Measurements from ENCODE around the gene OR51E2. TPM values are rescaled to one million over a fixed set of nuclear protein-coding genes. Genes with fewer than 3 reads are reported as not detected.

OR51E2 gene
- total and polyA plus RNA-seq, 2 donors (not counting 1 experiment from before 2014, with no cell fraction given) = not detected

GRCh38 chr11:4664183-4664582, 33.5 kb downstream of the OR51E2 start:
- POLR2A ChIA-PET = no interaction called here
- no peak overlapping the region for H3K4me3 ChIP-seq (ENCODE audit: control extremely low read depth in 1 of 5, extremely low read depth in 1 of 5, insufficient read depth in 1 of 5, low read depth in 2 of 5, low read length in 4 of 5)
- peaks cover 0 to 3% (median under 1%) of the 10 kb centered on the region in 4 experiments for H3K27me3 ChIP-seq (replicated peaks in 1 of 4; ENCODE audit: control extremely low read depth in 1 of 4, control insufficient read depth in 3 of 4, insufficient read depth in 4 of 4, low read length in 3 of 4)
- 100% methylated on average over 1 of the region's 3 CpGs for WGBS (ENCODE audit: insufficient coverage)
- no peak overlapping the region for H2AFZ ChIP-seq (ENCODE audit: insufficient read depth, low read depth, low read length, poor library complexity, severe bottlenecking)
- Mint-ChIP-seq H3K27ac (no peak overlapping the region), H3K4me3 (no peak overlapping the region), H3K27me3 (peaks cover 13% of the 10 kb centered on the region), H3K4me1 (no peaks in the 10 kb centered on the region), H3K9me3 (ENCODE audit: insufficient read depth) (no peaks in the 10 kb centered on the region)
- no peak overlapping the region for H3K4me2 ChIP-seq (replicated peaks; ENCODE audit: low read depth, low read length, poor library complexity, severe bottlenecking)
- DNase-seq (no peak), ATAC-seq (ENCODE audit: low read depth) (no peak)
- H3K36me3 ChIP-seq (replicated peaks in 1 of 2; ENCODE audit: control extremely low read depth in 1 of 2, control insufficient read depth in 1 of 2, extremely low read depth in 1 of 2, insufficient read depth in 2 of 2, low read length in 1 of 2) = no peaks in the 10 kb centered on the region
- H3K4me1 ChIP-seq (ENCODE audit: control insufficient read depth in 2 of 2, insufficient read depth in 2 of 2, low read length in 2 of 2) = no peaks in the 10 kb centered on the region
- no peaks in the 10 kb centered on the region for H3K9me3 ChIP-seq (ENCODE audit: control extremely low read depth in 1 of 3, control insufficient read depth in 2 of 3, insufficient read depth in 1 of 3, low read length in 2 of 3)
- H3K27ac ChIP-seq (ENCODE audit: low read length in 2 of 2) = no peak overlapping the region
- intact Hi-C loops (cut with micrococcal nuclease) = no loop called here
- H3K9ac ChIP-seq (ENCODE audit: low read length) = no peak overlapping the region
- CTCF ChIA-PET = no interaction called here
- H4K20me1 ChIP-seq (ENCODE audit: control insufficient read depth, insufficient read depth, low read length, poor library complexity, severe bottlenecking) = no peaks in the 10 kb centered on the region
- H3K79me2 ChIP-seq (ENCODE audit: control insufficient read depth, insufficient read depth, low read length) = no peaks in the 10 kb centered on the region
- TF ChIP-seq CTCF (IDR thresholded peaks at IDR 0.05) (no peak), EZH2 (IDR thresholded peaks at IDR 0.05; ENCODE audit: borderline replicate concordance, insufficient read depth, low read depth, low read length, poor library complexity, severe bottlenecking) (no peak)

GRCh38 chr11:4662876-4663275, 34.8 kb downstream of the OR51E2 start:
- no peak overlapping the region for H3K4me3 Mint-ChIP-seq
- no peaks in the 10 kb centered on the region for H4K20me1 ChIP-seq (ENCODE audit: control insufficient read depth, insufficient read depth, low read length, poor library complexity, severe bottlenecking)
- H3K27ac Mint-ChIP-seq = no peak overlapping the region
- H3K9ac ChIP-seq (ENCODE audit: low read length) = no peak overlapping the region
- H3K27me3 Mint-ChIP-seq = peaks cover 13% of the 10 kb centered on the region
- no peaks in the 10 kb centered on the region for H3K36me3 ChIP-seq (replicated peaks in 1 of 2; ENCODE audit: control extremely low read depth in 1 of 2, control insufficient read depth in 1 of 2, extremely low read depth in 1 of 2, insufficient read depth in 2 of 2, low read length in 1 of 2)
- no peak overlapping the region for H2AFZ ChIP-seq (ENCODE audit: insufficient read depth, low read depth, low read length, poor library complexity, severe bottlenecking)
- intact Hi-C loops (cut with micrococcal nuclease) = no loop called here
- ATAC-seq (ENCODE audit: low read depth) (no peak), DNase-seq (no peak)
- H3K27me3 ChIP-seq (replicated peaks in 1 of 4; ENCODE audit: control extremely low read depth in 1 of 4, control insufficient read depth in 3 of 4, insufficient read depth in 4 of 4, low read length in 3 of 4) = peaks cover 0 to 4% (median under 1%) of the 10 kb centered on the region in 4 experiments
- H3K9me3 Mint-ChIP-seq (ENCODE audit: insufficient read depth) = no peaks in the 10 kb centered on the region
- H3K4me2 ChIP-seq (replicated peaks; ENCODE audit: low read depth, low read length, poor library complexity, severe bottlenecking) = no peak overlapping the region
- 92% methylated on average over 6 of the region's 6 CpGs for WGBS (ENCODE audit: insufficient coverage)
- H3K9me3 ChIP-seq (ENCODE audit: control extremely low read depth in 1 of 3, control insufficient read depth in 2 of 3, insufficient read depth in 1 of 3, low read length in 2 of 3) = no peaks in the 10 kb centered on the region
- no peaks in the 10 kb centered on the region for H3K4me1 ChIP-seq (ENCODE audit: control insufficient read depth in 2 of 2, insufficient read depth in 2 of 2, low read length in 2 of 2)
- no peaks in the 10 kb centered on the region for H3K4me1 Mint-ChIP-seq
- H3K27ac ChIP-seq (ENCODE audit: low read length in 2 of 2) = no peak overlapping the region
- H3K4me3 ChIP-seq (ENCODE audit: control extremely low read depth in 1 of 5, extremely low read depth in 1 of 5, insufficient read depth in 1 of 5, low read depth in 2 of 5, low read length in 4 of 5) = no peak overlapping the region
- H3K79me2 ChIP-seq (ENCODE audit: control insufficient read depth, insufficient read depth, low read length) = no peaks in the 10 kb centered on the region
- POLR2A ChIA-PET = no interaction called here
- TF ChIP-seq CTCF (IDR thresholded peaks at IDR 0.05) = no peak
- no peak for TF ChIP-seq EZH2 (IDR thresholded peaks at IDR 0.05; ENCODE audit: borderline replicate concordance, insufficient read depth, low read depth, low read length, poor library complexity, severe bottlenecking)
- CTCF ChIA-PET = interaction anchor here (1.1 kb wide), 1 partner anchor 26 kb away, joined by 4 read pairs; the partner anchor contains the start of gene OR51D1
